GM23338 (cell line): ENCODE results near the gene INPP4A. TPM values are rescaled to one million over a fixed set of nuclear protein-coding genes. Genes with fewer than 3 reads are reported as not detected.

ENCODE experiments used
- ATAC-seq: fragments of 200-7000 bp; cut with Tn5 transposase; 3 replicates; pipeline ENCODE4 v1.9.1; 2020
- DNase-seq: peaks from one replicate; pipeline ENCODE4 v3.0.0-alpha.2; 2015; ENCODE audit warnings: low spot score
- H2AFZ ChIP-seq: fragments of 200-600 bp; sonication (generic); 2 replicates; pipeline ENCODE4 v1.8.0; 2016; ENCODE audit warnings: antibody characterized with exemption, mild to moderate bottlenecking, moderate library complexity
- H3F3A ChIP-seq: fragments of 200-600 bp; sonication (generic); replicated peaks from 2 replicates; pipeline ENCODE4 v1.8.0; 2017; ENCODE audit warnings: antibody characterized with exemption, mixed run types, low read depth
- H3K27ac ChIP-seq: fragments of 200-600 bp; sonication (generic); 2 replicates; pipeline ENCODE4 v1.6.1; 2016; ENCODE audit warnings: low read depth
- H3K27me3 ChIP-seq: fragments of 200-600 bp; sonication (generic); 2 replicates; pipeline ENCODE4 v1.8.0; 2016; ENCODE audit warnings: mild to moderate bottlenecking, mixed run types, moderate library complexity; ENCODE audit not compliant: insufficient read depth
- H3K36me3 ChIP-seq: fragments of 200-600 bp; sonication (generic); 2 replicates; pipeline ENCODE4 v1.8.0; 2016; ENCODE audit warnings: mild to moderate bottlenecking; ENCODE audit not compliant: insufficient read depth
- H3K4me1 ChIP-seq: fragments of 200-600 bp; sonication (generic); 2 replicates; pipeline ENCODE4 v1.8.0; 2016; ENCODE audit warnings: mild to moderate bottlenecking, moderate library complexity; ENCODE audit not compliant: insufficient read depth
- H3K4me2 ChIP-seq: fragments of 200-600 bp; sonication (generic); 2 replicates; pipeline ENCODE4 v1.7.1; 2017; ENCODE audit warnings: mixed run types
- H3K4me3 ChIP-seq: fragments of 200-600 bp; sonication (generic); 2 replicates; pipeline ENCODE4 v1.6.1; 2016; ENCODE audit warnings: mixed run types
- H3K79me2 ChIP-seq: fragments of 200-600 bp; sonication (generic); replicated peaks from 2 replicates; pipeline ENCODE4 v1.8.0; 2017; ENCODE audit warnings: mild to moderate bottlenecking; ENCODE audit not compliant: insufficient read depth
- H3K9me2 ChIP-seq: fragments of 200-600 bp; sonication (generic); 2 replicates; pipeline ENCODE4 v1.8.0; 2017; ENCODE audit not compliant: insufficient read depth
- H4K20me1 ChIP-seq: fragments of 200-600 bp; sonication (generic); replicated peaks from 2 replicates; pipeline ENCODE4 v1.8.0; 2017; ENCODE audit warnings: mild to moderate bottlenecking; ENCODE audit not compliant: insufficient read depth
- H3K27ac Mint-ChIP-seq: 2 replicates; pipeline ENCODE4 v1.8.0; 2020; ENCODE audit warnings: inconsistent platforms, mild to moderate bottlenecking, moderate library complexity, mixed read lengths
- H3K27me3 Mint-ChIP-seq: 3 replicates; pipeline ENCODE4 v1.8.0; 2022; ENCODE audit warnings: low read depth, mild to moderate bottlenecking, moderate library complexity, mixed read lengths, inconsistent platforms; ENCODE audit not compliant: insufficient read depth, poor library complexity
- H3K36me3 Mint-ChIP-seq: 3 replicates; pipeline ENCODE4 v1.8.0; 2021; ENCODE audit warnings: low read depth, mild to moderate bottlenecking, inconsistent platforms, moderate library complexity, mixed read lengths
- H3K4me1 Mint-ChIP-seq: 3 replicates; pipeline ENCODE4 v1.8.0; 2020; ENCODE audit warnings: mild to moderate bottlenecking, inconsistent platforms, mixed read lengths
- H3K4me3 Mint-ChIP-seq: 3 replicates; pipeline ENCODE4 v1.8.0; 2021; ENCODE audit warnings: moderate library complexity, mild to moderate bottlenecking, inconsistent platforms, mixed read lengths
- H3K9me3 Mint-ChIP-seq: 3 replicates; pipeline ENCODE4 v1.8.0; 2020; ENCODE audit warnings: moderate library complexity, mild to moderate bottlenecking, inconsistent platforms, mixed read lengths
- CREB1 ChIP-seq: fragments of 250-450 bp; sonication (Bioruptor Pico); IDR thresholded peaks from 2 replicates; pipeline ENCODE4 v1.5.0; 2020; ENCODE audit warnings: low read depth, mild to moderate bottlenecking, moderate library complexity
- EZH2 ChIP-seq: fragments of 200-600 bp; sonication (generic); IDR thresholded peaks from one replicate; pipeline ENCODE4 v1.8.0; 2017; ENCODE audit warnings: antibody characterized with exemption, mild to moderate bottlenecking, low read depth; ENCODE audit not compliant: unreplicated experiment
- EZH2phosphoT487 ChIP-seq: fragments of 200-600 bp; sonication (generic); IDR thresholded peaks from one replicate; pipeline ENCODE4 v1.8.1; 2018; ENCODE audit warnings: antibody characterized with exemption; ENCODE audit not compliant: unreplicated experiment
- JUNB ChIP-seq: IDR thresholded peaks from one replicate; pipeline ENCODE4 v1.6.1; 2016; ENCODE audit warnings: antibody characterized with exemption; ENCODE audit not compliant: unreplicated experiment
- NANOG ChIP-seq: IDR thresholded peaks from 2 replicates; pipeline ENCODE4 v1.6.1; 2016; ENCODE audit warnings: antibody characterized with exemption, borderline replicate concordance
- POLR2AphosphoS5 ChIP-seq: IDR thresholded peaks from 2 replicates; pipeline ENCODE4 v1.6.1; 2016; ENCODE audit warnings: antibody characterized with exemption, low read depth
- REST ChIP-seq: IDR thresholded peaks from one replicate; pipeline ENCODE4 v1.6.1; 2018; ENCODE audit warnings: antibody characterized with exemption; ENCODE audit not compliant: unreplicated experiment
- STAT1 ChIP-seq: IDR thresholded peaks from one replicate; pipeline ENCODE4 v1.6.1; 2016; ENCODE audit warnings: antibody characterized with exemption; ENCODE audit not compliant: unreplicated experiment
- ZNF114 ChIP-seq: fragments of 250-450 bp; sonication (Bioruptor Pico); IDR thresholded peaks from 2 replicates; pipeline ENCODE4 v1.5.0; 2020; ENCODE audit warnings: mild to moderate bottlenecking, moderate library complexity
- ZNF331 ChIP-seq: fragments of 250-450 bp; sonication (Bioruptor Pico); IDR thresholded peaks from 2 replicates; pipeline ENCODE4 v1.5.0; 2020; ENCODE audit warnings: low read depth, mild to moderate bottlenecking, moderate library complexity
- ZNF462 ChIP-seq: fragments of 250-450 bp; sonication (Bioruptor Pico); IDR thresholded peaks from 2 replicates; pipeline ENCODE4 v1.5.0; 2020; ENCODE audit warnings: mild to moderate bottlenecking, moderate library complexity
- polyA plus RNA-seq: library from polyadenylated mRNA; unstranded; fragments of >200 nt; fragmentation: Nextera tagmentation; extraction: Ambion mirVana; gene quantifications from 2 replicates; pipeline ENCODE4 v1.2.1, GENCODE V29; 2016
- total RNA-seq: library from RNA; depleted of rRNA; stranded (reverse); fragments of >200 nt; shearing (Covaris generic); gene quantifications from 2 replicates; pipeline ENCODE4 v1.2.3, GENCODE V29; 2014
- TF ChIP-seq, protein P1 (sequence below), 2 experiments: fragments of 200-600 bp in 1 of 2; sonication (generic) in 1 of 2; conservative IDR thresholded peaks; 2 replicates each; pipeline versions ENCODE4 v1.5.1 to v1.6.1; 2016 to 2017; ENCODE audit warnings: antibody characterized with exemption in 2 of 2, low read depth in 2 of 2, mild to moderate bottlenecking in 2 of 2, moderate library complexity in 1 of 2
- TF ChIP-seq, protein P2 (sequence below): IDR thresholded peaks from 2 replicates; pipeline ENCODE4 v1.6.1; 2016; ENCODE audit warnings: antibody characterized with exemption

INPP4A gene
- total and polyA plus RNA-seq, 2 experiments from 2014 or later: 8.5 to 36.9 TPM

DNA sequence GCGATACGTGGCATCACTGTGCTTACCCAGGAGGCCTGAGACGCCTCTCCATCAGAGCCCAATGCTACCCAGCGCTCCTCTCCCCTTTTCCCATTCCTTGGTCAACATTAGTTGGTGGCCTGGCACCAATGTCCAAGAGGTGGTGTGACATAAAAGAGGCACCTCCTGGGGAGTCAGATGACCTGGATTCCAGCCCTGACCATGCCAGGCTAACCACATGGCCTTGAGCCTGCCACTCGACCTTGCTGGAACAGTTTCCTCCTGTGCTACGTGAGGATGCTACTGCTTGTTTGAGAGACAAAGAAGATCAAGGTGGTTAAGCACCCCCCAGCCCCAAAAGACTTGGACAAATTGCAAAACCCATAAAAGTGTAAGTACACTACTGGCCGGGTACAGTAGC lies 76.6 kb downstream of the INPP4A start:
- TF ChIP-seq, protein P1, sequence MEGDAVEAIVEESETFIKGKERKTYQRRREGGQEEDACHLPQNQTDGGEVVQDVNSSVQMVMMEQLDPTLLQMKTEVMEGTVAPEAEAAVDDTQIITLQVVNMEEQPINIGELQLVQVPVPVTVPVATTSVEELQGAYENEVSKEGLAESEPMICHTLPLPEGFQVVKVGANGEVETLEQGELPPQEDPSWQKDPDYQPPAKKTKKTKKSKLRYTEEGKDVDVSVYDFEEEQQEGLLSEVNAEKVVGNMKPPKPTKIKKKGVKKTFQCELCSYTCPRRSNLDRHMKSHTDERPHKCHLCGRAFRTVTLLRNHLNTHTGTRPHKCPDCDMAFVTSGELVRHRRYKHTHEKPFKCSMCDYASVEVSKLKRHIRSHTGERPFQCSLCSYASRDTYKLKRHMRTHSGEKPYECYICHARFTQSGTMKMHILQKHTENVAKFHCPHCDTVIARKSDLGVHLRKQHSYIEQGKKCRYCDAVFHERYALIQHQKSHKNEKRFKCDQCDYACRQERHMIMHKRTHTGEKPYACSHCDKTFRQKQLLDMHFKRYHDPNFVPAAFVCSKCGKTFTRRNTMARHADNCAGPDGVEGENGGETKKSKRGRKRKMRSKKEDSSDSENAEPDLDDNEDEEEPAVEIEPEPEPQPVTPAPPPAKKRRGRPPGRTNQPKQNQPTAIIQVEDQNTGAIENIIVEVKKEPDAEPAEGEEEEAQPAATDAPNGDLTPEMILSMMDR (conservative IDR thresholded peaks at IDR 0.05; ENCODE audit: low read depth in 2 of 2): no peak
- no peak for TF ChIP-seq STAT1
- TF ChIP-seq CREB1: no peak
- TF ChIP-seq ZNF331: no peak
- TF ChIP-seq ZNF462: no peak
- no peak for TF ChIP-seq EZH2
- TF ChIP-seq EZH2phosphoT487: no peak
- TF ChIP-seq, protein P2, sequence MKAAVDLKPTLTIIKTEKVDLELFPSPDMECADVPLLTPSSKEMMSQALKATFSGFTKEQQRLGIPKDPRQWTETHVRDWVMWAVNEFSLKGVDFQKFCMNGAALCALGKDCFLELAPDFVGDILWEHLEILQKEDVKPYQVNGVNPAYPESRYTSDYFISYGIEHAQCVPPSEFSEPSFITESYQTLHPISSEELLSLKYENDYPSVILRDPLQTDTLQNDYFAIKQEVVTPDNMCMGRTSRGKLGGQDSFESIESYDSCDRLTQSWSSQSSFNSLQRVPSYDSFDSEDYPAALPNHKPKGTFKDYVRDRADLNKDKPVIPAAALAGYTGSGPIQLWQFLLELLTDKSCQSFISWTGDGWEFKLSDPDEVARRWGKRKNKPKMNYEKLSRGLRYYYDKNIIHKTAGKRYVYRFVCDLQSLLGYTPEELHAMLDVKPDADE: no peak
- no peak for TF ChIP-seq NANOG
- TF ChIP-seq POLR2AphosphoS5: no peak
- no peak for TF ChIP-seq JUNB
- no peak for TF ChIP-seq REST
- TF ChIP-seq ZNF114 (CRISPR knock-in tag): no peak
- Histone ChIP-seq H3K4me3 (no peak overlapping the region), H3K36me3 (no peaks in the 10 kb centered on the region), H3K27me3 (no peaks in the 10 kb centered on the region), H3K4me1 (no peaks in the 10 kb centered on the region), H3K27ac (no peak overlapping the region), H2AFZ (no peak overlapping the region), H3K79me2 (no peaks in the 10 kb centered on the region; the same call in 1 of the 2 replicates), H3F3A (no peaks in the 10 kb centered on the region), H3K4me2 (no peak overlapping the region), H3K9me2 (no peaks in the 10 kb centered on the region; the same call in 1 of the 2 replicates), H4K20me1 (0 out of 2 replicates have a peak, but pooled peaks cover 8% of the 10 kb centered on the region)
- Mint-ChIP-seq H3K4me1 (peaks cover 12% of the 10 kb centered on the region), H3K27me3 (peaks cover 2% of the 10 kb centered on the region), H3K27ac (no peak overlapping the region), H3K9me3 (no peaks in the 10 kb centered on the region), H3K36me3 (peaks cover 21% of the 10 kb centered on the region), H3K4me3 (no peak overlapping the region)
- no peak for ATAC-seq
- DNase-seq: no peak
